ENCODE data around the gene VPS72. TPM values are rescaled to one million over a fixed set of nuclear protein-coding genes. Genes with fewer than 3 reads are reported as not detected.

The VPS72 gene
- total and polyA plus RNA-seq, 9 of the 15 experiments (the other 6 are each of a cell fraction or from before 2014, with no cell fraction given): 7.2 to 131 (median 75.7) TPM

DNA sequence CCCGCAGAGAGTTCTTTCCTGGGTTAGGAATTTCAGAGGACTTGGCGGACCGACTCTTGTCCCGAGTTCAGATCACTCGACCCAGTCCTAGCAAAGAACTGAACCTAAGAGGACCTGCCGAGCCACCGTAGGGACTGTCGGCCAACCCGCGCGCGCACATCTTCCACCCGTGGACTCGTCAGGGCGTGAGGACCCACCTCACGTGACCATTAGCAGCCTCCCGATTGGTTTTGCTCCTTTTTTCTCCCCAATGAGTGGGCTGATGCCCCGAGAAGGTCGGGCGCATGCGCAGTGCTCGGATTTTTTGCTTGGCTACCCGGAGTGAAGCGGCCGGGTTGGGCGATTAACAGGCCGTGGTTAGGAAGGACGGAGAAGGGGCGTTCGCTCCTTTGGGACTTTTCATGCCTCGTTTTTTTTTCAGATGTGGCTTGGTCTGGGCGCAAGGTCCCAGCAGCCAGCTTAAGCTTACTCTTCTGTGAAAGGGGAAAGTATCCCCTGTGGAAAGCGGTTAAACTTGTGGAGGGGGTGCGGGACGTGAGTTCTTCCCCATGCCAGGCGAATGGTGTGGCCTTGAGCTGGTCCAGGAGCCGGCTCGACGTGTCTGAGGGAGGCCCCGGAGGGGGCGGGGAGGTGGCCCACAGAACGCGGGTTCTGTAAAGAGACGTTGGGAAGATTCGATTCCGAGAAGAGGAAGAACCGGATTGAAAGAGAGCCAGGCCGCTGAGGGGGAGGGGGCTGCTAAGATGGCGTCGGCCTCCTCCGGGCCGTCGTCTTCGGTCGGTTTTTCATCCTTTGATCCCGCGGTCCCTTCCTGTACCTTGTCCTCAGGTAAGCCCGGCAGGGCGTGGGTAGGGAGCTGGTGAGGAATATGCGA lies 8.5 kb upstream of the VPS72 start, which contains the start of gene PIP5K1A (continued):
- TF ChIP-seq ZFP30 (CRISPR knock-in tag; IDR thresholded peaks at IDR 0.05; ENCODE audit: borderline replicate concordance) (no peak), FOSL1 (tag; conservative IDR thresholded peaks at IDR 0.05) (no peak; the same call in 1 of the 2 replicates), PTRF (tag; IDR thresholded peaks at IDR 0.05) (no peak), ADNP (tag; IDR thresholded peaks at IDR 0.05) (no peak), ZNF232 (CRISPR knock-in tag; IDR thresholded peaks at IDR 0.05) (no peak), EWSR1 (IDR thresholded peaks at IDR 0.05; ENCODE audit: borderline replicate concordance, low read depth, partially characterized antibody) (no peak), ELF1 (tag; IDR thresholded peaks at IDR 0.05) (no peak), SETDB1 (IDR thresholded peaks at IDR 0.05; ENCODE audit: low read length) (no peak), NUFIP1 (IDR thresholded peaks at IDR 0.05; ENCODE audit: partially characterized antibody) (no peak), BCOR (IDR thresholded peaks at IDR 0.05) (no peak), SRSF1 (IDR thresholded peaks at IDR 0.05; ENCODE audit: low read depth, low read length) (no peak), SPI1 (IDR thresholded peaks at IDR 0.05; ENCODE audit: borderline replicate concordance, low read depth, low read length) (no peak), PCBP1 (IDR thresholded peaks at IDR 0.05; ENCODE audit: low read depth, low read length, poor library complexity, severe bottlenecking) (no peak)
- TF ChIP-seq, protein P1, sequence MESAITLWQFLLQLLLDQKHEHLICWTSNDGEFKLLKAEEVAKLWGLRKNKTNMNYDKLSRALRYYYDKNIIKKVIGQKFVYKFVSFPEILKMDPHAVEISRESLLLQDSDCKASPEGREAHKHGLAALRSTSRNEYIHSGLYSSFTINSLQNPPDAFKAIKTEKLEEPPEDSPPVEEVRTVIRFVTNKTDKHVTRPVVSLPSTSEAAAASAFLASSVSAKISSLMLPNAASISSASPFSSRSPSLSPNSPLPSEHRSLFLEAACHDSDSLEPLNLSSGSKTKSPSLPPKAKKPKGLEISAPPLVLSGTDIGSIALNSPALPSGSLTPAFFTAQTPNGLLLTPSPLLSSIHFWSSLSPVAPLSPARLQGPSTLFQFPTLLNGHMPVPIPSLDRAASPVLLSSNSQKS (CRISPR knock-in tag; IDR thresholded peaks at IDR 0.05): no peak
- TF ChIP-seq, protein P2, sequence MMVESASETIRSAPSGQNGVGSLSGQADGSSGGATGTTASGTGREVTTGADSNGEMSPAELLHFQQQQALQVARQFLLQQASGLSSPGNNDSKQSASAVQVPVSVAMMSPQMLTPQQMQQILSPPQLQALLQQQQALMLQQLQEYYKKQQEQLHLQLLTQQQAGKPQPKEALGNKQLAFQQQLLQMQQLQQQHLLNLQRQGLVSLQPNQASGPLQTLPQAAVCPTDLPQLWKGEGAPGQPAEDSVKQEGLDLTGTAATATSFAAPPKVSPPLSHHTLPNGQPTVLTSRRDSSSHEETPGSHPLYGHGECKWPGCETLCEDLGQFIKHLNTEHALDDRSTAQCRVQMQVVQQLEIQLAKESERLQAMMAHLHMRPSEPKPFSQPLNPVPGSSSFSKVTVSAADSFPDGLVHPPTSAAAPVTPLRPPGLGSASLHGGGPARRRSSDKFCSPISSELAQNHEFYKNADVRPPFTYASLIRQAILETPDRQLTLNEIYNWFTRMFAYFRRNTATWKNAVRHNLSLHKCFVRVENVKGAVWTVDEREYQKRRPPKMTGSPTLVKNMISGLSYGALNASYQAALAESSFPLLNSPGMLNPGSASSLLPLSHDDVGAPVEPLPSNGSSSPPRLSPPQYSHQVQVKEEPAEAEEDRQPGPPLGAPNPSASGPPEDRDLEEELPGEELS (CRISPR knock-in tag; IDR thresholded peaks at IDR 0.05; ENCODE audit: borderline replicate concordance): no peak
- TF ChIP-seq, protein P3, sequence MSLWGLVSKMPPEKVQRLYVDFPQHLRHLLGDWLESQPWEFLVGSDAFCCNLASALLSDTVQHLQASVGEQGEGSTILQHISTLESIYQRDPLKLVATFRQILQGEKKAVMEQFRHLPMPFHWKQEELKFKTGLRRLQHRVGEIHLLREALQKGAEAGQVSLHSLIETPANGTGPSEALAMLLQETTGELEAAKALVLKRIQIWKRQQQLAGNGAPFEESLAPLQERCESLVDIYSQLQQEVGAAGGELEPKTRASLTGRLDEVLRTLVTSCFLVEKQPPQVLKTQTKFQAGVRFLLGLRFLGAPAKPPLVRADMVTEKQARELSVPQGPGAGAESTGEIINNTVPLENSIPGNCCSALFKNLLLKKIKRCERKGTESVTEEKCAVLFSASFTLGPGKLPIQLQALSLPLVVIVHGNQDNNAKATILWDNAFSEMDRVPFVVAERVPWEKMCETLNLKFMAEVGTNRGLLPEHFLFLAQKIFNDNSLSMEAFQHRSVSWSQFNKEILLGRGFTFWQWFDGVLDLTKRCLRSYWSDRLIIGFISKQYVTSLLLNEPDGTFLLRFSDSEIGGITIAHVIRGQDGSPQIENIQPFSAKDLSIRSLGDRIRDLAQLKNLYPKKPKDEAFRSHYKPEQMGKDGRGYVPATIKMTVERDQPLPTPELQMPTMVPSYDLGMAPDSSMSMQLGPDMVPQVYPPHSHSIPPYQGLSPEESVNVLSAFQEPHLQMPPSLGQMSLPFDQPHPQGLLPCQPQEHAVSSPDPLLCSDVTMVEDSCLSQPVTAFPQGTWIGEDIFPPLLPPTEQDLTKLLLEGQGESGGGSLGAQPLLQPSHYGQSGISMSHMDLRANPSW (CRISPR knock-in tag; IDR thresholded peaks at IDR 0.05): no peak
- TF ChIP-seq, protein P4, sequence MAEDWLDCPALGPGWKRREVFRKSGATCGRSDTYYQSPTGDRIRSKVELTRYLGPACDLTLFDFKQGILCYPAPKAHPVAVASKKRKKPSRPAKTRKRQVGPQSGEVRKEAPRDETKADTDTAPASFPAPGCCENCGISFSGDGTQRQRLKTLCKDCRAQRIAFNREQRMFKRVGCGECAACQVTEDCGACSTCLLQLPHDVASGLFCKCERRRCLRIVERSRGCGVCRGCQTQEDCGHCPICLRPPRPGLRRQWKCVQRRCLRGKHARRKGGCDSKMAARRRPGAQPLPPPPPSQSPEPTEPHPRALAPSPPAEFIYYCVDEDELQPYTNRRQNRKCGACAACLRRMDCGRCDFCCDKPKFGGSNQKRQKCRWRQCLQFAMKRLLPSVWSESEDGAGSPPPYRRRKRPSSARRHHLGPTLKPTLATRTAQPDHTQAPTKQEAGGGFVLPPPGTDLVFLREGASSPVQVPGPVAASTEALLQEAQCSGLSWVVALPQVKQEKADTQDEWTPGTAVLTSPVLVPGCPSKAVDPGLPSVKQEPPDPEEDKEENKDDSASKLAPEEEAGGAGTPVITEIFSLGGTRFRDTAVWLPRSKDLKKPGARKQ (CRISPR knock-in tag; IDR thresholded peaks at IDR 0.05): no peak

All from K562 (cell line).